ENCODE results near the gene P2RY8.

The P2RY8 gene

GRCh38 chrX:1531096-1531890 is 5.7 kb downstream of the P2RY8 start:
- Histone ChIP-seq H2AFZ (no peak overlapping the region), H3K9me3 (ENCODE audit: control insufficient read depth, low read length) (no peaks in the 10 kb centered on the region), H3K9ac (no peak overlapping the region), H3K4me2 (ENCODE audit: low read length) (no peak overlapping the region), H3K27me3 (ENCODE audit: control insufficient read depth, insufficient read depth, low read length) (no peaks in the 10 kb centered on the region), H3K4me1 (no peaks in the 10 kb centered on the region), H3K4me3 (ENCODE audit: low read depth, low read length) (no peak overlapping the region), H3K79me2 (no peaks in the 10 kb centered on the region), H3K27ac (no peak overlapping the region), H3K36me3 (ENCODE audit: control insufficient read depth, insufficient read depth, low read length) (no peaks in the 10 kb centered on the region)
- TF ChIP-seq, protein P1, sequence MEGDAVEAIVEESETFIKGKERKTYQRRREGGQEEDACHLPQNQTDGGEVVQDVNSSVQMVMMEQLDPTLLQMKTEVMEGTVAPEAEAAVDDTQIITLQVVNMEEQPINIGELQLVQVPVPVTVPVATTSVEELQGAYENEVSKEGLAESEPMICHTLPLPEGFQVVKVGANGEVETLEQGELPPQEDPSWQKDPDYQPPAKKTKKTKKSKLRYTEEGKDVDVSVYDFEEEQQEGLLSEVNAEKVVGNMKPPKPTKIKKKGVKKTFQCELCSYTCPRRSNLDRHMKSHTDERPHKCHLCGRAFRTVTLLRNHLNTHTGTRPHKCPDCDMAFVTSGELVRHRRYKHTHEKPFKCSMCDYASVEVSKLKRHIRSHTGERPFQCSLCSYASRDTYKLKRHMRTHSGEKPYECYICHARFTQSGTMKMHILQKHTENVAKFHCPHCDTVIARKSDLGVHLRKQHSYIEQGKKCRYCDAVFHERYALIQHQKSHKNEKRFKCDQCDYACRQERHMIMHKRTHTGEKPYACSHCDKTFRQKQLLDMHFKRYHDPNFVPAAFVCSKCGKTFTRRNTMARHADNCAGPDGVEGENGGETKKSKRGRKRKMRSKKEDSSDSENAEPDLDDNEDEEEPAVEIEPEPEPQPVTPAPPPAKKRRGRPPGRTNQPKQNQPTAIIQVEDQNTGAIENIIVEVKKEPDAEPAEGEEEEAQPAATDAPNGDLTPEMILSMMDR (IDR thresholded peaks at IDR 0.05) = no peak

GRCh38 chrX:1529756-1530155 is 7.2 kb downstream of the P2RY8 start:
- Histone ChIP-seq H3K9ac (no peak overlapping the region), H3K27ac (no peak overlapping the region), H3K4me2 (ENCODE audit: low read length) (no peak overlapping the region), H3K79me2 (no peaks in the 10 kb centered on the region), H3K4me3 (ENCODE audit: low read depth, low read length) (no peak overlapping the region), H3K9me3 (ENCODE audit: control insufficient read depth, low read length) (no peaks in the 10 kb centered on the region), H3K4me1 (no peaks in the 10 kb centered on the region), H3K36me3 (ENCODE audit: control insufficient read depth, insufficient read depth, low read length) (no peaks in the 10 kb centered on the region), H3K27me3 (ENCODE audit: control insufficient read depth, insufficient read depth, low read length) (no peaks in the 10 kb centered on the region), H2AFZ (no peak overlapping the region)
- TF ChIP-seq, protein P1 (IDR thresholded peaks at IDR 0.05) = no peak

DNA sequence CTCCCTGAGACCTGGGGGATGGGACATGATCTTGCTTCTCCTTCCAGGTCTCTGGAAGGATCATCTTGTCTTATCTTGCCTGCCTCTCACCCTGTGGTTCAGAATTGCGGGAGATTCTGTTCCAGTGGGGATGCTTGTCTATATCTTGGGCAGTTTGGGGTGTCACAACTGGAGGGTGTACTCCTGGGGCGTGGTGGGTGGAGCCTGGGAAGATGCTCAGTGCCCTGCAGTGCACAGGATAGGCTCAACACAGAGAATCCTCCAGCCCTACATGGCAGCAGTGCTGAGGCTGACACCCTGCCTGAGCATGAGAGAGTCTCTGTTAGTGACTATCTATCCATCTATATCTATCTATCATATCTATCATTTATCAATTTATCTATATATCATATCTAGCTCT is 7.7 kb downstream of the P2RY8 start:
- H3K9me3 ChIP-seq (ENCODE audit: control insufficient read depth, low read length) = no peaks in the 10 kb centered on the region
- H3K9ac ChIP-seq = no peak overlapping the region
- no peaks in the 10 kb centered on the region for H3K4me1 ChIP-seq
- no peak overlapping the region for H3K27ac ChIP-seq
- H3K4me3 ChIP-seq (ENCODE audit: low read depth, low read length) = no peak overlapping the region
- TF ChIP-seq, protein P1 (IDR thresholded peaks at IDR 0.05) = no peak
- no peaks in the 10 kb centered on the region for H3K27me3 ChIP-seq (ENCODE audit: control insufficient read depth, insufficient read depth, low read length)
- no peaks in the 10 kb centered on the region for H3K36me3 ChIP-seq (ENCODE audit: control insufficient read depth, insufficient read depth, low read length)
- no peaks in the 10 kb centered on the region for H3K79me2 ChIP-seq
- no peak overlapping the region for H2AFZ ChIP-seq
- no peak overlapping the region for H3K4me2 ChIP-seq (ENCODE audit: low read length)

DNA sequence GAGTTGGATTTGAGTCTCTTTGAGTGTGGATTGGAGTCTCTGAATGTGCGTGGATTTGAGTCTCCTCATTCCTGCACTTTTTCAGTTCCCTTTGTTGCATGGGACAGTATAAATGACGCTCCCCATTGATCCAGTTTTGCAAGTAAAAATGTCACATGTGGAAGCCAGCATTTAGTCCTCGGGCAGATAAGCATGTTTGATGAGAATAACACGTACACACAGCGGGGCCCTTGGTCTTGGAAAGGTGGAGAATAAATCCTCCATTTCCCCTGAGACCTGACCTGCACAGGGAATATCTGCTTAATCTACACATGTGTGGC is 8.1 kb downstream of the P2RY8 start:
- Histone ChIP-seq H3K27ac (no peak overlapping the region), H3K27me3 (ENCODE audit: control insufficient read depth, insufficient read depth, low read length) (no peaks in the 10 kb centered on the region), H3K79me2 (no peaks in the 10 kb centered on the region), H3K9ac (no peak overlapping the region), H3K4me2 (ENCODE audit: low read length) (no peak overlapping the region), H3K9me3 (ENCODE audit: control insufficient read depth, low read length) (no peaks in the 10 kb centered on the region), H2AFZ (no peak overlapping the region), H3K4me1 (no peaks in the 10 kb centered on the region), H3K4me3 (ENCODE audit: low read depth, low read length) (no peak overlapping the region), H3K36me3 (ENCODE audit: control insufficient read depth, insufficient read depth, low read length) (no peaks in the 10 kb centered on the region)
- TF ChIP-seq, protein P1 (IDR thresholded peaks at IDR 0.05) = no peak

All from parathyroid adenoma (tissue), 2 donors.